ENCODE results near the gene NTPCR. TPM values are rescaled to one million over a fixed set of nuclear protein-coding genes. Genes with fewer than 3 reads are reported as not detected.

Gene NTPCR
- total RNA-seq, 1 donor from 2014 or later, result 9.3 TPM

Other genes with a start within 250 kb of the NTPCR start
- 6.1 TPM for gene MAP10, start 145.2 kb upstream of the NTPCR start, total RNA-seq